Mucosa of stomach (tissue), 1 donor: Measurements from ENCODE around the gene NGF.

Experiments
- H3K27me3 ChIP-seq: one replicate; pipeline ENCODE4 v1.7.0; 2013; ENCODE audit warnings: mild to moderate bottlenecking, low read length; ENCODE audit not compliant: control insufficient read depth, insufficient read depth
- H3K36me3 ChIP-seq: one replicate; pipeline ENCODE4 v1.7.0; 2013; ENCODE audit warnings: low read length; ENCODE audit not compliant: control insufficient read depth, insufficient read depth
- H3K4me1 ChIP-seq: one replicate; pipeline ENCODE4 v1.7.0; 2013; ENCODE audit warnings: mild to moderate bottlenecking, low read length; ENCODE audit not compliant: control insufficient read depth, insufficient read depth
- H3K4me3 ChIP-seq: one replicate; pipeline ENCODE4 v1.7.0; 2013; ENCODE audit warnings: low read length
- H3K9ac ChIP-seq: one replicate; pipeline ENCODE4 v1.7.0; 2013; ENCODE audit warnings: mild to moderate bottlenecking, low read length, moderate library complexity
- H3K9me3 ChIP-seq: one replicate; pipeline ENCODE4 v1.7.0; 2013; ENCODE audit warnings: mild to moderate bottlenecking, low read length, moderate library complexity; ENCODE audit not compliant: control insufficient read depth
- donor health status: Pancreatic carcinoma.

NGF gene

GRCh38 chr1:115240297-115240696 is 97.8 kb downstream of the NGF start:
- Histone ChIP-seq H3K36me3 (no peaks in the 10 kb centered on the region), H3K9ac (no peak overlapping the region), H3K4me1 (peaks cover 5% of the 10 kb centered on the region), H3K9me3 (no peaks in the 10 kb centered on the region), H3K4me3 (no peak overlapping the region), H3K27me3 (no peaks in the 10 kb centered on the region)

DNA sequence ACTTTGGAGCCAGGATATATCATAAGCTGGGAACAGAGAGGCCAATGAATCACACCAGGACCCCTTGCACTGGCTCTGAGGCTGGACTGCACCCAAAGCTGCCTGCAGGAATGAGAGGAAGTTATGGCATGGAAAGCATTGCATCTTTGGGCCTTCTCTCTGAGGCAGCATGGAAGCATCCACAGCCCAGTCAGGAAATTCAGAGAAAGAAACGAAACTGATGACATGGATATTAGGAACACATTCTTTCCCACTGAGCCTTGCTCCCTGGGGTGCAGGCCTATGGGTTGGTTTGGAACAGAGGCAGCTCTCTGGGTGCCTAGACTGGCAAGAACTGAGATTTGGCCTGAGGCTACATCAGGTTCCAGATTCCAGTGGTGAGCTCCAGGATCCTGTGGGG is 98.6 kb downstream of the NGF start:
- H3K4me1 ChIP-seq, result peaks cover 5% of the 10 kb centered on the region
- H3K9ac ChIP-seq, result no peak overlapping the region
- H3K9me3 ChIP-seq, result no peaks in the 10 kb centered on the region
- H3K36me3 ChIP-seq, result no peaks in the 10 kb centered on the region
- H3K4me3 ChIP-seq, result no peak overlapping the region
- H3K27me3 ChIP-seq, result no peaks in the 10 kb centered on the region

GRCh38 chr1:115239148-115239422 is 99.0 kb downstream of the NGF start:
- Histone ChIP-seq H3K27me3 (no peaks in the 10 kb centered on the region), H3K4me1 (peaks cover 5% of the 10 kb centered on the region), H3K4me3 (no peak overlapping the region), H3K36me3 (no peaks in the 10 kb centered on the region), H3K9ac (no peak overlapping the region), H3K9me3 (no peaks in the 10 kb centered on the region)

- H3K9ac ChIP-seq, result no peak overlapping the region
- H3K36me3 ChIP-seq, result no peaks in the 10 kb centered on the region
- no peaks in the 10 kb centered on the region for H3K27me3 ChIP-seq
- no peak overlapping the region for H3K4me3 ChIP-seq
- no peaks in the 10 kb centered on the region for H3K9me3 ChIP-seq
- peaks cover 5% of the 10 kb centered on the region for H3K4me1 ChIP-seq
Observed at GRCh38 chr1:115238336-115239147, 99.5 kb downstream of the NGF start.

DNA sequence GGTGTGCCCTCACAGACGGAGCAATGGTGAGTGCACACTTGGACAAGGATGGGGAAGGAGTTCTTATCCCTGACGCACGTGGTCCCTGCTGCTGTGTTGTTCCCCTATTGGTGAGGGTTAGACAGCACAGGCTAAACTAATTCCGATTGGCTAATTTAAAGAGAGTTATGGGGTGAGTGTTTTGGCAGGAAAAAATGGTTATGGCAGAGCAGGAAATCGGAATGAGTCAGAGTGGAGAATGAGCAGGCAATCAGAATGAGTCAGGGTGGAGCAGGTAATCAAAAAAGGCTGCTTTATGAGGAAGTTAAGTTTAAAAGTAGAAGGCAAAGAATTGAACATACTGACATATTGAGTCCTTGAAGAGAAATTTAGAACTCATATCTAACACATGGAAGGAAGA is 100.5 kb downstream of the NGF start:
- peaks cover 5% of the 10 kb centered on the region for H3K4me1 ChIP-seq
- no peaks in the 10 kb centered on the region for H3K36me3 ChIP-seq
- H3K9me3 ChIP-seq, result no peaks in the 10 kb centered on the region
- H3K9ac ChIP-seq, result no peak overlapping the region
- H3K4me3 ChIP-seq, result no peak overlapping the region
- H3K27me3 ChIP-seq, result no peaks in the 10 kb centered on the region

GRCh38 chr1:115237023-115237422 is 101.0 kb downstream of the NGF start:
- H3K36me3 ChIP-seq, result no peaks in the 10 kb centered on the region
- peaks cover 4% of the 10 kb centered on the region for H3K4me1 ChIP-seq
- no peak overlapping the region for H3K9ac ChIP-seq
- no peaks in the 10 kb centered on the region for H3K9me3 ChIP-seq
- no peak overlapping the region for H3K4me3 ChIP-seq
- H3K27me3 ChIP-seq, result no peaks in the 10 kb centered on the region
